DMS53 treated with DMSO at 0.1 percent for 48 hours (cell line): ENCODE results near the gene ADD3.
A peak's percentile ranks its signal among the peaks of the same experiment; 100 is the strongest.
"Not testable (repeated sequence)": the region's sequence is repeated elsewhere in the genome, so short reads cannot be mapped to it uniquely, and the experiment has no call there.

ENCODE experiments used
- DNase-seq: peaks from one replicate; lab custom pipeline; 2025; ENCODE audit not compliant: unreplicated experiment; lab: John Stamatoyannopoulos, UW

ADD3 gene

DNA sequence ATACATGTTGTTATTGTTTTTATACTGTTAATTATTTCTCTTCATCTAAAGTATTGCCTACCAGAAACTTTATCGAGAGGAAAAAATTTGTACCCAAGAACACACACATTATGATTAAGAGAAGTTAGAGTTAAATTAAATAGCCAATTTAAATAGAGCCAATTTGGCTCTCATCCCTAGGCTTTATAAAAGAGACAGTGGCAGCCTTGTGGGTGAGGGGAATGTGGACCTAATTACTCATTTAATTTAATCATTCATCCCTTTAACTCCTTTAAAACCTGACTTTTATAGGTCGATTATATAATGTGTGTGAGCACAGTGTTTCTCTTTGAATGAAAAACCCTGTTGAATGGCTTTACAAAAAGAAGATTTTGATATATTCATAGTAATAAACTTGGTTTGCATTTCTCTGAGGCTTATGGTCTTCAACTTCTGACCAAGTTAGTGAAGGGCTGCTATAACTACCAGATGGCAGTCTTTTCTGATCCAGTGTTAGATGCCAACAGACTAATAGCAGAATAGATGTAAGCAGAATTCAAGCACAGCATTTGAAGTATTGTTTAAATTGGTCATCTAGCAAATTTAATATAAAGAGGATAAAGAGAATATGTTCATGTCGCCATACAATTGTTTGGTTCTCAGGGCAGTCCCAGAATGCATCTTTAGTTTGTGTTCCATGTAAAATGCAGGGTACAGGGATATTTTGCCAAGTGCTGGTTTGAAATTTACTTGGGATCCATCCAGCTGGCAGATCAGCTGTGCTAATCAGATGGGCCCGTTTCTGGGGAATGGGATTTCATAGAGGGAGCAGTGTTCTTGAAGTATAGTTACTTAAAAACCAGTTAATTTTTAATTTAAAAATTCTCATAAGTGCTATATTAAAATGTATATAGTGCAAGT, 25.3 kb downstream of the ADD3 start:
- DNase-seq = no peak

DNA sequence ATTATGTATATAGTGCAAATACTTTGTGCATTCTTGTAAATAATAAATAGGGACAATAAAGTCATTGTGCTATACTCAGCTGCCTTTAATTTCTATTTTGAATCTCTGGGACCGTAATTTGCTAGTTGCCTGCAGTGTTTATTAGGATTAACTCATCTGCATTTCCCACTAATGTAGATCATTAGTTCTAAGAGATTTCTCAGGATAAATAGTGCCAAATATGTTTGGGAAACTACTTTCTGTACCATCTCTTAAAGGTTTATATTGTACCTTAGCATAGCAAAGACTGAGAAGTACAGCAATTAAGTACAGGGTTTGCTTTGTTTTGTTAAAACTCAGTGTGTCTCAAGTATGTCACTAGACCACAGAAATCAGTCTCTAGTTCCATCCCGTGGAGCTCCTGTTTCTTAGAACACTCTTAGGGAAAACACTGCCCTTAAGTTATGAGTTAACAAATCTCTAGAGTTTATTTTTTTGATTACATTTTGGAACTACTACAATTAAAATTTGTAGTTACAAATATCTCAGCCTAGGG, 26.0 kb downstream of the ADD3 start:
- no peak for DNase-seq

DNA sequence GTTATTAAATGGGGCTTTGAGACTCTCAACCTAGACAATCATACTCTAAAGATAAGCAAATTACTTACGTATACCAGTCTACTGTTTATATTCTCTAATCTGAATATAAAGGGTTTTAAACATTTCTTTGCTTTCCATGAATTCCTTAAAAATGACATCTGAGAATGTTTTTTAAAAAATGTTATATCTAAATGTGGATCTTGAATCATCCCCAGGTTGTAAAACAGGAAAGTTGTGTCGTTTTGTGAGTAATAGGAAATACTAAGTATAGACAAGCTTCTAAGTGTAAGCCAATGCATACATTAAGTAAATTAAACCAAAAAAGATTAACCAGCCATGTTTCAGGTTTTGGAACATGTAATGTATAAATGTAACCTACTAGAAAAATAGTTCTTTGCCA, 26.8 kb downstream of the ADD3 start:
- DNase-seq = no peak

DNA sequence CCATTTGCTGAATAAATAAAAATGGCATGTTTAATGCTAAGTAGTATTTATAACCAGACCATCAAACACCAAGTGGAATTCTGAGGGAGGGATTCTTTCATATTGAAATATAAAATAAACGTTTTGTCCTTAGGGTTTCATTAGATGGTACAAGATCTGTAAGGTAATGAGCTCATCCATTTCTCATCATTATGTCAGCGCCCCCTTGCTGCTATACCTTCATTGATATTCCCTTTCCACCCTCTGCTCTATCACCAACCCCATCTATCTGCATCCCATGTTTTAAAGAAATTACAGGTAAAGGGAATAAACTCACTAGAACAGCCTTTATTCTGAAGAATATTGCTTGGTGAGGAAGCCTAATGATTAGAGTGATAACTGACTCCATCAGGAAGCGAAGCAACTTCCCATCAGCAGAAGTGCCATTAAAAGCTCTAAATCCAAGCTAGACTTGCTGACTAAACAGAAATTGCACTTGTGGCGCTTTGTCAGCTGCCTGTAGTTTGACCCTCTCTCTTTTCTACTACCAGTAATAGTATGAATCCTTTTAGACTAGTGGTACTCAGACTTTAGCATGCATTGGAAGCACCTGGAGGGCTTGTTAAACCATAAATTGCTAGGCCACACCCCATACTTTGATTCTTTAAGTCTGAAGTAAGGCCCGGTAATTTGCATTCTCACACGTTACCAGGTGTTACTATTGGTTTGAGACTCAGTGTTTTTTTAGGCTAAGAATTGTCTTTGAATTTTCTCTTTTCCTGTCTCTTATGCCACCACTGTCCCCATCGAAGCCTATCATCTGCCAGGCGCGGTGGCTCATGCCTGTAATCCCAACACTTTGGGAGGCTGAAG, 27.5 kb downstream of the ADD3 start:
- no peak for DNase-seq

DNA sequence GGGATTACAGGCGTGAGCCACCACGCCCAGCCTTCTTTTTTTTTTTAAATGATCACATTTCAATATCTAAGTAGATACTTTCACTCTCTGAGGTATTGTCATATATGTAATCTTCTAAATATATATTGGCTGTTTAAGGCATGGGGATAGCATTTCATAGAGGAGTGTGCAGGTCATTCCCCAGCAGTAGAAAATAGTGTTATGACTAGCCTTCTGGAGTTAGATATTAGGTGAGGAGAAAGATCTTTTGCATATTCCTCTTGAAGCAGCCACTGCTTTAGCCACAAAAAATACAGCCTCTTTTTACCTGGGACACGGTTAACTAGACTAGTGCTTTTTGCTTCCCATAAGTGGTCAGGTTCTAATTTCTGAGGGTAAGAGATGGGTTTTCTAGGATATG, 28.9 kb downstream of the ADD3 start:
- DNase-seq = no peak

DNA sequence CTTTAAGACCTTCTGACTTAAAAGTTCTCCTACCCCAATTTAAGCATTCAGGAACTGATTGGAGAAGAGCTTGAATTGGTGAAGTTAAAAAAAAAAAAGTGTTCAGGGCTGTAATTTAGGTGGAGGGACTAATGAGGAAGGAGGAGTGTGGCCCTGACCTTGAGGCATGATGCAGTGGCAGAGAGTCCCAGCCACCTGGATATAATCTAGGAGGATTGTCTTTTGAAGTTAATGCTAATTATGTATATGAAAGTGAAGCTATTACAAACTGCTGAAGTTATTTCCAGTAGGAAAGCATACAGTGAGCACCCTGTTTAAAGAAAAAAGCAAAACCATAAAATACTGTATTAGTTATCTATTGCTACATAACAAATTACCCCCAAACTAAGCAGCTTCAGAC, 31.5 kb downstream of the ADD3 start:
- no peak for DNase-seq

DNA sequence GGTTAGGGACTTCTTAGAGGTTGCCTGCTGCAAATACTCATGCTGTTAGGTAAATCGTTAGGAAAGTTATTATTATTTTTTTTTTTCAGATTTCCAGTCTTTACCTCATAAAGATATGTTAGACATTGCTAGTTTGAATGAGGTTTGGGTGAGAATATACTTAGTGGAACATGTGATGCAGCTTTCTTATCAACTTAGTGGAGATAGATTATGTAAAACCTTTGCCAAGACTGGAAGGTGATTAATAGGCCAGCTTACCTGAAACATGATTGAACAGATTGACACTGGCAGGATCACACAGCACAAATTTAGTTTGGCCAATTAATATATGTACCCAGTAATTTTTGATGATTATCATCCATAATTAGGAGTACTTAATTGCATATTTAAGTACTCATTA, 32.3 kb downstream of the ADD3 start:
- DNase-seq = no peak

DNA sequence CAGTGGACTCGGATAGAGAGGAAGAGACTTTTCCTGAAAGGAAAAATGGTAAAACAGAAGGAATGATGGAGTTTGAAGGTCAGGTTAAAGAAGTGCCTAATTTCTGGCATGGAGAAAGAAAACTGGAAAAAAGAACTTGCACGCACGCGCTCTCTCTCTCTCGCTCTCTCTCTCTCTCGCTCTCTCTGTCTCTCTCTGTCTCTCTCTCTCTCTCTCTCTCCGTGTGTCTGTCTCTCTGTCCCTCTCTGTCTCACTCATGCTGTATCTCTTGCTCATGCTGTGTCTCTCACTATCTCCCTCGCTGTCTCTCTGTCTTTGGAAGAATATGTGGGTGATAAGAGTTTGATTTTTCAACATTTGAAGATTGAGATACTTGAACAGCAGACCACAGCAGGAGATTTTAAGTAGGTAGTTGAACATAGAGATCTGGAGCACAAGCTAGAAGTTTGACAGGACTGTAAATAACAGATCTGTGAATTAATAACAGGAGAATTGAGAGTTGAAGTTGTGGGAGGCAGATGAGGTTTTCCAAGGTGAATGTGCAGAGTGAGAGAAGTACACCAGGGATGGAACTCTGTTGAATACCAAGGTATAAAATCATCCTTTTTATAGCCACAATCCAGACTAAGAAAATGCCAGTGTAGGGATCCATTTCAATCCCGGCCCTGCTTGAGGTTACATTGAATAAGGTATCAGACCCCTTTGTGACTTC, 33.1 kb downstream of the ADD3 start:
- DNase-seq = no peak

DNA sequence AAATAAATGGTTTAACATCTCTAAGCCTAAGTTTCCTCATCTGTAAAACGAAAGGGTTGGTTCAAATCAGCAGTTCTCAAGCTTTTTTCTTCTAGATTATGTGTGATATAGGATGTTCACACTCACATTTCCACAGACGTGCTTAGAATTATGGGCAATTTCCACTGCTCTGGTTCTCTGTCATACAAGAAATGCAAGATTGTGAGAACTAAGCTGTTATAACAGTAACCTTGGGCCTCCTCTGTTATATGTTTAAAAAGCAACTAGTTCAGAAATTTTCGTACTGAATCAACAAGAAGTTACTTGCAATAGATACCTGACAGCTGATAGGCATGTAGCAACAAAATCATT, 33.7 kb downstream of the ADD3 start:
- no peak for DNase-seq

DNA sequence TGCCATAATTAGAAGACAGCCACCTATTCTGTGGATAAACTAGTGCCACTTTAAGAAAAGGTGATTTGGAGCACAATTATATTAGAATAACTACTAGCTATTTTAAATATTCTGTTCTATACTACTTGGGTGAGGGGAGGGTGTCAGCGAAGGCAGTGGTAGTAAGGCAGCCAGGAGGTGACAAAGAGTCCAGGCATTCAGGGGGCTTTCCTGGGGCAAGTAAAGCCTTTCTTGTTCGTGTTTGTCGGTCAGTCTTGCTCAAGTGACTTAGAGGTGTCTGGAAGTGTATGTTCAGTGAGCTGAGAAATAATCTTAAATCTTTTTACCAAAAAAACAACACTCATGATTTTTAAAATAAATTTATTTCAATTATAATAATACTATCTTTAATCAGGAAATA, 34.4 kb downstream of the ADD3 start:
- no peak for DNase-seq

DNA sequence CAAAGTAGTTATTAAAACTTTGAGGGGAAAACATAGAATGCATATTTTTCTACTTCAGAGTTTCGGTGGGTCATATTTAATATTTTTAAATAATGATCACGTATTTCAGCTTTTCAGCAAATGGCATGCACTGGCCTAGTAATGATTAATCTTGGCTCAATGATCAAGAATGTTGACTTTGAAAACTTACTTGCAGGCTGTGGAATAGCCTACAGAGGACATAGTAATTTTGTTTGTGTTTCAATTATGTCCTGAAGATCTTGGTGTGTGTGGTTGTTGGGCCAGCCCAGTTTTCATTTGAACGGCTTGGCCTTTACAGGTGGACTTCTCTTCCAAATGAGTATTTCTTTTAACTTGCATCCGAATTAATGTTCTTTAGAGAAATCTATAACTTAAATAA, 35.1 kb downstream of the ADD3 start:
- DNase-seq = no peak

DNA sequence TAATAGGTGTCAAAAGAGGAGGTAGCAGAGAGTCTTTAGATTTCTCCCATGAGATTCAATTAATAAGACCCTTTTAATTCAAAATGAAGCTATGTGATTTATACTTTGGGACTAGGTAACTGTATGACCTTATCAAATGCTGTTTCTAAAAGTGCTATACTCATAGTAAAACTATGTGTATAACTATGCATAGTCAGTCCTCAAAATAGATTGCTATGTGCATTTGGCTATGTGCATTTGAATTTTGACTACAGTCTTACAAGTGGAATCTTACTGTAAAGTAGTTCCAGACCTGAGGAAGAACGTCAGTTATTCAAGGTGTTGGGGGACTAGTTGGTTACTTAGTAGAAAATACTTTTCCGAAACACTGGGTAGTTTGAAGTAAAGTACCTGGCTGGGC, 36.9 kb downstream of the ADD3 start:
- no peak for DNase-seq

DNA sequence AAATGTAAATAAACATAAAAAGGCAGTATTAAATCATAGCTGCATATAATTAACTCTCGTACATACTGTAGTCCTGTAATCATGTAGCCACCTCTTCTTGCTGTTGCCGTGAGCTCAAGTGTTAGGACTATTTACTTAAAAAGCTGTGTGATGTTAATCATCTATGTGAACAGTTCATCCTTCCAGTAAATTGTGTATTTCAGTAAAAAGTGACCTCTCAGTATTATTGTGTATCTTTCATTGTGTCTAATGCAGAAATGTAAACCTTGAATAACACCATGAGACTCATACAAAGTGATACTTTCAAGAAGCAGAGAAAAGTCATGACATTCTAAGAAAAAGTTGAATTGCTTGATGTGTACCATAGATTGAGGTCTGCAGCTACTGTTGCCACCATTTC, 38.0 kb downstream of the ADD3 start:
- DNase-seq = peak; percentile 70

DNA sequence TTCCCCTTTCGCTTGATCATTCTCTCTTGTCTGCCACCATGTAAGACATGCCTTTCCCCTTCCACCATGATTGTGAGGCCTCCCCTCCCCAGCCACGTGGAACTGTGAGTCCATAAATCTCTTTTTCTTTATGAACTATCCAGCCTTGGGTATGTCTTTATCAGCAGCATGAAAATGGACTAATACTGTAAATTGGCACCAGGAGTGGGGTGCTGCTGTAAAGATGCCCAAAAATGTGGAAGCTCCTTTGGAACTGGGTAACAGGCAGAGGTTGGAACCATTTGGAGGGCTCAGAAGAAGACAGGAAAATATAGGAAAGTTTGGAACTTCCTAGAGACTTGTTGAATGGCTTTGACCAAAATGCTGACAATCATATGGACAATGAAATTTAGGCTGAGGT, 40.4 kb downstream of the ADD3 start:
- not testable (repeated sequence) for DNase-seq

DNA sequence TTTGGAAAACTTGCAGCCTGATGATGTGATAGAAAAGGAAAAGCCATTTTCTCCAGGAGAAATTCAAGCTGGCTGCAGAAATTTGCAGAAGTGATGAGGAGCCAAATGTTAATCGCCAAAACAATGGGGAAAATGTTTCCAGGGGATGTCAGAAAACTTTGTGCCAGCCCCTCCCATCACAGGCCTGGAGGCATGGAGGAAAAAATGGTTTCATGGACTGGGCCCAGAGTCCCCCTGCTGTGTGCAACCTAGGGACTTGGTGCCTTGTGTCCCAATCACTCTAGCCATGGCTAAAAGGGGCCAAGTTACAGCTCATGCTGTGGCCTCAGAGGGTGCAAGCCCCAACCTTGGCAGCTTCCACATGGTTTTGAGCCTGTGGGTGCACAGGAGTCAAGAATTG, 41.0 kb downstream of the ADD3 start:
- DNase-seq = no peak

DNA sequence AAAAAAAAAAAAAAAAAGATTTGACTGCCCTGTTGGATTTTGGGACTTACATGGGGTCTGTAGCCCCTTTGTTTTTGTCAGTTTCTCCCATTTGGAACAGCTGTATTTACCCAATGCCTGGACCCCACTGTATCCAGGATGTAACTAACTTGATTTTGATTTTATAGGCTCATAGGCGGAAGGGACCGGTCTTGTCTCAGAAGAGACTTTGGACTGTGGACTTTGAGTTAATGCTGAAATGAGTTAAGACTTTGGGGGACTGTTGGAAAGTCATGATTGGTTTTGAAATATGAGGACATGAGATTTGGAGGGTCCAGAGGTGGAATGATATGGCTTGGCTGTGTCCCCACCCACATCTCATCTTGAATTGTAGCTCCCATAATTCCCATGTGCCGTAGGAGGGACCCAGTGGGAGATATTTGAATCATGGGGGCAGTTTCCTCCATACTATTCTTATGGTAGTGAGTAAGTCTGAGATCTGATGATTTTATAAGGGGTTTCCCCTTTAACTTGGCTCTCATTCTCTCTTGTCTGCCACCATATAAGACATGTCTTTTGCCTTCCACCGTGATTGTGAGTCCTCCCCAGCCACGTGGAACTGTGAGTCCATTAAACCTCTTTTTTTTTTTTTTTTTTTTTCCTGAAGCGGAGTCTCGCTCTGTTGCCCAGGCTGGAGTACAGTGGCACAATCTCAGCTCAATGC, 42.3 kb downstream of the ADD3 start:
- not testable (repeated sequence) for DNase-seq

DNA sequence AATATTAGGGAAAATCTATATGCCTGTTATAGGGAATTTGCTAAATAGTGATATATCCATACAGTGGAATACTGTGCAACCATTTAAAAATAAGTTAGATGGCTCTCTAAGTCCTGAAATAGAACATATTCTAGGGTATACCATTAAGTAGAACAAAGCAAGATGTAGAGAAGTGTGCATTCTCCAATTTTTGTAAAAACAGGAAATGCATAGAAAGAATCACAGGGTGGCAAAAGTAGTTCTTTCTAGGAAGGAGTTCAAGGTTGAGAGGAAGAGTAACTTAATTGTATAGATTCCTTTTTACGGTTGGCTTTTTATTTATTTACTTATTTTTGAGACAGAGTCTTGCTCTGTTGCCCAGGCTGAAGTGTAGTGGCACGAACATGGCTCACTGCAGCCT, 43.7 kb downstream of the ADD3 start:
- no peak for DNase-seq

DNA sequence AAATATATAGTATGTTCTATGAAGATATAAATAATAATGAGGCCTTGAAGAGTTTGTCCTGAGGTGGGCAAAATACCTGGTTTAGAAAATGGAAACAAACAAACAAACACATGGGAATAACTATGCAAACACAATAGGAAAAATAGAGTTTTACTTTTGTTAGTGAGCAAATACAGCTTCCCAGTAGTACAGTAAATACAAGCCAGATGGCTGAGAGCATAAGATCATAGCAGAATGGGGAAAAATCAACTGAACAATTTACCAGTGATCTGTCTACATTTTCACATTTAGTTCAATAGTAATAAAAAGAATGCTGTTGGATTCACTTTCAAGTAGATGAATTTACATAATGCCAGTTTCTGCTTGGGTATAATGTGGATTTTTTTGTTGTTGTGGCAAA, 45.1 kb downstream of the ADD3 start:
- no peak for DNase-seq

DNA sequence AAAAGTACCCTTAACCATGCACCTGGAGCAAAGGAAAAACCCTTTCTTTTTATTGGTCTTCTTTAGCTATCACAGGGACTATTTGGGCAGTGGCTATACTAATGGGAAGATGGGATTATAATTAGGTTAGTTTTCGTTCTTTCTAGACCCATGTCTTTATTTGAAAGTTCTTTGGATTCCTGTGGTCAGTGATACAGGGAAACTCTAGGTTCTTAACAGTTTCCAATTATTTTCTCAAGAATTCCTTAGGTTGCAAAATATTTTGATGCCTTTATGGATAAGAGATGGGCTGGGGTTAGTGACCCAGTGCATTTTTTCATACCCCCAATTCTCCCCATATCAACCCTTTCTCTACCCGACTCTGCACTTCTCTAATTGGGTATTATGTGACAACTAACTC, 49.0 kb downstream of the ADD3 start:
- DNase-seq = no peak

DNA sequence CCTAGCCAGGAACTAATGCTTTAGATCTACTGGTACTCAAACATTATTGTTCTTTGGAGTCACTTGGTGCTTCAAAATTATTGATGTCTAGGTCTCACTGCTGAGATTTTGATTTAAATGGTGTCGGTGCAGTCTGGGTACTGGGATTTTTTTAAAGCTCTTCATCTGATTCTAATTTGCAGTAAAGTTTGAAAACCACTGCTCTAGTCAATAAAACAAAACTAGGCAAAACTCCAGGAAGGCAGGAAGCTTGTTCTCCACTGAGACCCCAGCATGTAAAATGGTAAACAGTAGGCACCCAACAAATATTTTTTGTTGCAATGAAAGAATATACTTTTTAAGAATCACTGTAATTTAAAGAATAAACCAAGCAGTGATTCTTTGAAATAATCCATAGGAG, 49.7 kb downstream of the ADD3 start:
- DNase-seq = no peak

DNA sequence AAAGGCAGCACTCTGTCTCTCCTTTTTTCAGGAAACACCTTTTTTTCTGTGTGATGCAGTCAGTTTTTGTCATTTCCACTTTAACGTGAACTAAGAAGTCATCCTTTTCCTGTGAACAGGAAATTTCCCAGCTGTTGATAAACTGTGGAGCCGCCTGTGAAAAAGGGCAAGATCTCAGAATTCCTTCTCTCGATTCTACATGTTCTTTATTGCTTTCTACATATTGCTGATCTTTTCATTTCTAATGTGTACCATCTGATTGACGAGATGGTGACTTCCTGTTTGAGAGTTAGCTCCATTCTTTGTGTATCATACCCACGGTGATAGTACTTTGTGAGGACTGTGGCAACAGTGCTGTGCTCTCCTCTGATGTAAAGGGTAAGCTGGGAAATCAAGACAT, 50.4 kb downstream of the ADD3 start:
- DNase-seq = no peak
